NCI-H2029 (cell line): ENCODE results near the gene TREML4.
"Not testable (repeated sequence)": the region's sequence is repeated elsewhere in the genome, so short reads cannot be mapped to it uniquely, and the experiment has no call there.

Experiments
- DNase-seq: peaks from one replicate; lab custom pipeline; 2025; lab: John Stamatoyannopoulos, UW

The TREML4 gene

DNA sequence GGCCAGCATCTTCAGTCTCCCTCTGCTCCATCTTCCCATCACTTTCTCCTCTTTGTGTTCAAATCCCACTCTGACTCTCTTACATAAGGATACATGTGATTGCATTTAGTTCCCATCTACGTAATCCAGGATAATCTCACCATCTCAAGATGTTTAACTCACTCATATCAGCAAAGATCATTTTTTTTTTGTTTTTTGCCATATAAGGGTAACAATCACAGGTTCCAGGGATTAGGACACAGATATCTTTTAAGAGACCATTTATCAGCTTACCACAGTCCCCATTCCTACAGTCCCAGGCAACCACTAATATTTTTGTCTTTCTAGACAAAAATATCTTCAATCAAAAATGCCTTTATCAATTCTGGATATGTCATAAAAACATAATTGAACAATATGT, 24.0 kb upstream of the TREML4 start:
- DNase-seq = no peak

DNA sequence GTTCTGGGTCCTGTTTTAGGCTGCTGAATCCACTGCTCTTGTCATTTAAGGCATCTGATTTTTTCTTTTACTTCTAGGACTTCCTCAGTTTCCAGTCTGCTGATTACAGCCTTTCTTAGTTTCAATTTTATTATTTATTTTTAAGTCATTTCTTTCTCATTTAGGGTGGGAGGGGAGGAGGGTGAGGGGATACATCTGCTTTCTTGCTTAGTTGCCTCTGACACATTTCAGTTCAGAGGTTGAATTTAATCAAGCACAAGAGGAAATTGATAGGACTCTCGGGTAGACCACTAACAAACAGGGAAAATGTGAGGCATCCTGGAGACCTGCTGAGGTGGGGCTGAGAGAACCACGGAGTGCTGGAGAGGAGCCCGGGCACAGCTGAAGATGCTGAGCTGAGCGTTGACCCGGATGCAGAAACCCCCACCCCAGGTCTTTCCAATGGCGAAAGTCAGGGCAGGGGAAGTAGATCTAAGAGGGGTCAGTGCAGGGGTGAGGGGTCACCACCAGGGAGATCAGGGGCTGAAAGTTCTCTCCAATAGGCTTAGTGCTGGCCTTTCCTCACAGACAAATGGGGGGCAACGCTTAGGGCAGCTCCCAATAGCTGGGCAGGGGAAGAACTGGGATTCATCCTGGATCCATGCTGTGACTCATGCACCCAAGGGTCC, 19.6 kb upstream of the TREML4 start:
- no peak for DNase-seq

DNA sequence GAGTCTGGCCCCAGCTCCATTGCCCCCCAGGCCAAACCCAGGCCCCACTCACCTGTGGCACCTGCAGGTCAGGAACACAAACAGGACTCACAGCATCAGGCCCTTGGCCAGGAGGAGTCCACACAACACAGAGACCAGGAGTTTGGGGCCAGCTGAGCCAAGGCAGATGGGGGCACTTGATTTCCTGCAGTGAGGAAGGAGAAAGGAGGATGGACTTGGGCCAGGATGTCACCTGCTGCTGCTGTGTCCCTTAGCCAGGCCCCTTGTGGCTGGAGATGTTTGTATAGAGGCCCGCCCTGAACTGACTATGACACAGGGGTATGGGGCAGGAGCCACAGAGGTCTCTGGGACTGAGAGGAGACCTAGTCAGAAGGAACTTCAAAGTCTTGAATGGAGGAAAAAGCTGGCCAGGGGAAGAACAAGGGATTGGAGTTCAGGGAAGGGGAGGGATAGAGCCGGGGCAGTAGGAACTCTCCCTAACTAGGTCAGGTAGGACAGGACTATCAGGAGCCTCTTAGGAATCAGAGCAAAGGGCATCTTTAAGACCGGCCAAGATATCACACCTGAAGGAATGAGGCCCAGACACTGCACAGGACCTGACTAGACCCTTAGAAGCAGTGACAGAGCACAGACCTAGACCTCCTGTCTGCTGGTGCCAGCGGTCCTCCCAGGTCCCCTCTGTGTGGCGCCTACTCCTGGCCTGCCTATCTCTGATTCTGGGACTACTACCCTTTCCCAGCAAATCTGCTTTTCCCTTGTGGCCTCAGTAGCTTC, 18.4 kb upstream of the TREML4 start:
- DNase-seq = peak; percentile 21

- DNase-seq = no peak
Measured at GRCh38 chr6:41214559-41215238, 13.4 kb upstream of the TREML4 start.

DNA sequence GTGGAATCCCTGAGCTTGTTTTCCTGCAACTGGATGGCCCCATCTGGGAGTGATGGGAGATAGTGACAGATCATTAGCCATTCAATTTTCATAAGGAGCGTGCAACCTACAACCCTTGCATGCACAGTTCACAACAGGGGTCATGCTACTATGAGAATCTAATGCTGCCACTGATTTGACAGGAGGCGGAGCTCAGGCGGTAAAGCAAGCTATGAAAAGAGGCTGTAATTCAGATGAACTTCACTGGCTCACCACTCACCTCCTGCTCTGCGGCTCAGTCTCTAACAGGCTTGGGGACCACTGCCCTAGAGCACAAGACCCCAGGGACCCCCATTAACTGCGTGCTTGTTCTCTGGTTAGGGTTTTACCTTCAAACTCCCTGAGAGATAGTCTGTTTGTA, 12.4 kb upstream of the TREML4 start:
- DNase-seq = no peak

DNA sequence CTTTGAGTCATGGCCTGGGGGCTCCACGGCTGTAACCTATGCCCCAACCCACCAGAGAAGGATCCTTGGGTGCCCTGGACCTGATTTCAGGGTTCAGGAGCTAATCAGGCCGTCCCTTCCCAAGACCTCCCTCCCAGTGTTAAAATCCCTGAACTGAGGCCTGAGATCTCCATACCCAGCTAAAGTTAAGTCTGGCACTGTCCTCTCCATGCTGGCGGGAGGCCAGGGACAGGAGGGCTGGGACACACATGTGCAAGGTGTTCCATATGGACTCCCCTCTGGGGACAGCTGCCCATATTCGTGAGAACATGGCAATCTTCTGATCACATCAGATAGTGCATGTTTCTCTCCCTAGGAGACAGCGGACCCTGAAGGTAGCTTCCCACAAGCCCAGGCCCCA, 11.5 kb upstream of the TREML4 start:
- no peak for DNase-seq

DNA sequence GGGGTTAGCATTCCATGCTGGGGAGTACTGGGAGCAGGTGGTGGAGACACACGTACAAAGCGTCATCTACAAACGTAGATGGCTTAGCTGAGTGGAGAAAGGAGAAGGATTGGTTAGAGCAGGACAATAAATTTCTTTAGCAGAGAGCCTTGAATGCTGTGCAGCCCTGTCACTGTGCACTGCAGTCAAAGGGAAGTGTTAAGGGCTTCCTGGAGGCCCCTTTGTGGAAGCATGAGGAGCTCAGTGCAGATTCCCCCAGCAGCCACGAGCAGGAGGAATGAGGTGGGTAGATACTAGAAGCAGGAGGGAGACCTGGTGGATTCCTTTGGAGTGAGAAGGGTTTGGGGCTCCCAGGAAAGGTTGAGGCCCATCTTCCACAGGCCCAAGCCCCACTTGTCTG, 6.1 kb upstream of the TREML4 start:
- DNase-seq = no peak

DNA sequence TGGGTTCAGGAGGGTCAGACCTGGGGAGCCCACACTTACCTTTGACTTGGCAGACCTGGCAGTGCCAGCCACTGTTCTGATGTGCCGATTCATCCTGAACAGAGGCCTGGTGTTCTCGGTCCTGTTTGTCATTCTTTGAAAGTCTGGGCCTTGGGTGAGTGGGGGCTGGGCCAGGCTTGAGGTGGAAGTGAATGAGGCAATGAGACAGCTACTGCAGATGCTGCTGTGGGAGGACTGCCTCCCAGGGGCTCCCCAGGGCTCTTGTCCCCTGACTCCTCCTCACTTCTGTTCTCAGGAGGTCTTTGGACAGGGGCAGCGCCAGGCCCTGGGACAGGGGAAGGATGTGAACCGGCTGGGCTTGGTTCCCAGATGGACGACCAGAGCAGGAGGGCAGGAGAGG, 5.6 kb upstream of the TREML4 start:
- DNase-seq = no peak

GRCh38 chr6:41224800-41225199, 3.3 kb upstream of the TREML4 start:
- DNase-seq = no peak

DNA sequence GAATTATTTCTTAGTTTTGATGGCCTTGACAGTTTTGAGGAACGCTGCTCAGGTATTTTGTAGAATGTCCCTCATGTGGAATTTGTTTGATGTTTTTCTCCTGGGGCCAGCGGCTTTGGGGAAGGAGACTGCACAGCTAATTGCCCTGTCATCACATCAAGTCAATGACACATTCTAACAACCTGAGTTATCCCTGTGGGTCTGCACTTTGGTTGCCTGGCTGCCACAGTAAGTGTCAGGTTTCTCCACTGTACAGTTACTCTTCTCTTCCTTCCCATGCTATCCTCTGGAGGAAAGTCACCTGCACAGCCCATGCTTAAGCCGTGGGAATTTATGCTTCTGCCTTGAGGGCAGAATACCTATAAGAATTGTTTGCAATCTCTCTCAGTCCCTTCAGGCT, 1.4 kb upstream of the TREML4 start:
- DNase-seq = no peak

DNA sequence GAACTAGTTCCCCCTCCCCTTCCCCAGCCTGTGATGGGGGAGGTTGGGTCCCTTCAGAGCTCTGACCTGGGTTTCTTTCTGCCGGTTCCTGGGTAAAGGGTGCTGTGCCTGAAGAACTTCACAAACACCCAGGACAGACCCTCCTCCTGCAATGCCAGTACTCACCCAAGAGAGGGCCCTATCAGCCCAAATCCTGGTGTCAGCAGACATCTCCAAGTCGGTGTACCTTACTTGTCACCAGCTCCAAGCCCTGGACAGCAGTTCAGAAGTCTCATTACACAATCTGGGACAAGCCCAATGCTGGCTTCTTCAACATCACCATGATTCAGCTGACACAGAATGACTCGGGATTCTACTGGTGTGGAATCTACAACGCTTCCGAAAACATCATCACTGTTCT, 467 bp downstream of the TREML4 start:
- no peak for DNase-seq

- DNase-seq = no peak
Measured at GRCh38 chr6:41229721-41230120, 1.6 kb downstream of the TREML4 start.

DNA sequence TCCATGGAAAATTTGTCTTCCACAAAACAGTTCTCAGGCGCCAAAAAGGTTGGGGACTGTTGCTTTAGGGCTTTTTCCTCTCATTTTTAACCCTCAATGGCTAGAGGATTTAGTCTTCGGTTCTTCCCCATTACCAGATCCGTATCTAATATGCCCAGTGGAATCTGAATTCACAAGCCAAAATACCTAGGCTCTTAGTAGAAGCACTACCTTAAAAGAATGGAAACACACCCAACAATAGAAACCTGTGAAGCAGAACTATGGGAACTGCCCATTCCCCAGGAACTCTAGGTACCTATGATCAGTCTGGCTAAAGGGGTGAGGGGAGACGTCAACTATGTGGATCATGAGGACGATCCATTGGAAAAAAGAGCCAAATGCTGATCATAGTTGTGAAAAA, 3.1 kb downstream of the TREML4 start:
- no peak for DNase-seq

GRCh38 chr6:41232667-41233066, 4.5 kb downstream of the TREML4 start:
- no peak for DNase-seq

GRCh38 chr6:41236276-41236675, 8.1 kb downstream of the TREML4 start:
- no peak for DNase-seq

GRCh38 chr6:41237128-41237527, 9.0 kb downstream of the TREML4 start:
- DNase-seq = no peak

DNA sequence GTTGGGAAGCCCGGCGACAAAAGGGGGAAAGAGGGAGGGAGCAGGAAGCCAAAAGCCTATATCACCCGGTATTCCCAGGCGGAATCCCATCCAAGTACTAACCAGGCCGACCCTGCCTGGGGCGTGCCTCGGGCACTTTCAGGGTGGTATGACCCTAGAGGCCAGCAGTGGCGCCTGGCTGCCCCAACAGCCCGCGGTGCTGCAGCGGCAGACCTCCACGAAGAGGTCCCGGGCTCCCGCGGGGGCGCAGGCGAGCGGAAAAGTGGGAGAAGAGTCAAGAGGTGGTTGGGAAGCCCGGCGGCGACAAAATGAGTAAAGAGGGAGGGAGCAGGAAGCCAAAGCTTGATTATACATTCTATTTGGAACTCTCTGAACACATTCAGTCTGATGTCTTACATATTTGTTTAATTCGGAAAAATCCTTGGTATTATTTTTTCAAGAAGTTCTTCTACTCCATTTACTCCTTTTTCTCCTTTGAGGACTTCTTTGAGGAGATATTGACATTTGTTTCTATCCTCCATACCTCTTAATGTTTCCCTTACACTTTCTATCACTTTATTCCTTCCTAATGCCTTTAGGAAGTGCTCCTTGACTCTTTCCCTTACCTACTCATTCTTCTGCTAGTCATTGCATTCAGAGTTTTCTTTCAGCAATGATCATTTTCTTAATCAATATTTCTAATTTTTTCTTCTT, 11.5 kb downstream of the TREML4 start:
- no peak for DNase-seq

GRCh38 chr6:41246529-41246928, 18.4 kb downstream of the TREML4 start:
- not testable (repeated sequence) for DNase-seq

GRCh38 chr6:41247288-41247865, 19.2 kb downstream of the TREML4 start:
- no peak for DNase-seq

DNA sequence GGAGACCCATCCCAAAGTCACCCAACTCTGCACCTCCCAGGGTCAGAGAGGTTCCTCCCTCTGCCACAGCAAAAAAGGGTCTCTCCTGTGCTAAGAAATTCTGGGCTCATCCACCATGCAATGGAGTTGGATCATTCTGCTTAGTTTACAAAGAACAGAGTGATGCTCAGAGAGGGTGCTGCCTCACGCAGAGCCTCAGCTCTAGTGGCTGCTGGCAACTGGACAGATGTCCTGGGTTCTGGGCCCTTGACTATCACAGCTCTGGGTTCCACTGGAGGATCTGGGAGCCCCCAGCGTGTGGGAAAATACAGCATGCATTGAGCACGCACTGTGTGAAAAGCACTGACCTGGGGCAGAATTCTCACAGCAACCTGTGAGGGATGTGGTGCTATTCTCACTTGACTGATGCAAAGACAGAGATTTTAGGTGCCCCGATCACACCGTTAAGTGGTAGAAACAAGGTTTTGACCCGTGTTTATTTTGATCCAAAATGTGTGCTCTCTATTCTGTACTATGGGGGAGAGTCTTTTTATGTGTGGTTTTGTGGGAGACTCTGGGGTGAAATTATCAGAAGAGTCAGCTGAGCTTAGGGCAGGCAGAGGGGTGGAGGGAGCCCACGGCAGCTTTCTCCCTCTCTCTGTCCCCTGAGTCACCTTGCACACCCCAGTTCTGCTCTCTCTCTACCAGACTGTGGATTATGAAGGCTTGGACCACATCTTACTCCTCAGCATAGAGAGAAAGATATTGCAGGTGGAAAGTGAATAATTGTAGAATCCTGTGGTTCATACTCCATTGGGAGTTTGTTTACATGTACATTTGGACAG, 19.9 kb downstream of the TREML4 start:
- DNase-seq = no peak

DNA sequence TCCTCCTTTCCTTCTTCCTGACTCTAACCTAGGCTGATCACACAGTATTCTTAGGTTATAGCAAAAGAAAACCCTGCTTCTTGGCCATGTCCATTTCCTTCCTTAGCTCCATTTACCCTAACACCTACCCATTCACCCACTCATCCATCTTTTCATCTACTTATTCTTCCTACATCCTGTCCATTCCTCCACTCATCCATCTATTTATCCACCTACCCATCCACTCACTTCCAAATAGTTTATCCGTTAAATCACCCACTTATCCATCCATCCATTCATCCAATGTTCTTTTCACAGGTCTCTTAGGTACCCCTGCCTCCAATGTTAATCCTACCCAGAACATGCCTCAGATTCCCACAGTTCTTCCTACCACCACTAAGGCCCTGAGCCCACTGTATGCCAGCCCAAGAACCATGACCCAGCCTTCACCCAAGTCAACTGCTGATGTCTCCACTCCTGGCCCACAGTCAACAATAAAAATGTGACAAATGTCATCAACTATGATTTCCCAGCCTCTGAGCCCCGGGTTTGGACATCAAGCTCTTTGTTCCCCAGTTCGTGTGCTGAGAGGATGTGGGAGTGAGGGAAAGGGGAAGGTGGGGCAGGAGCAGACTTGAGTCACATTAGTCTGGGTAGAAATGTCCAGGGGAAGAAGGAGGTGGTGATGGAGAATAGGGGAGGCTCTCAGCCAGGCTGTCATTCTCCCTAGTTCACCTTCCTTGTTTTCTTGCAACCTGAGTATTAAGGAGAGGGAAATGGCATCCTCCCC, 24.4 kb downstream of the TREML4 start:
- no peak for DNase-seq
